ENCODE data around the gene ADAMTSL4.
A peak's percentile ranks its signal among the peaks of the same experiment; 100 is the strongest.

Gene ADAMTSL4

GRCh38 chr1:150511985-150512660 is 37.1 kb upstream of the ADAMTSL4 start:
- no peak for DNase-seq (ENCODE audit: low spot score)
- H3K27ac ChIP-seq: peak overlapping the region; percentile 89
- CTCF ChIA-PET: no interaction called here
- POLR2A ChIA-PET (ENCODE audit: low non-redundant PET): no interaction called here
- no peak for TF ChIP-seq CTCF (conservative IDR thresholded peaks at IDR 0.05; ENCODE audit: low read depth)

- POLR2A ChIA-PET (ENCODE audit: low non-redundant PET): no interaction called here
Measured at GRCh38 chr1:150512846-150513245, 36.4 kb upstream of the ADAMTSL4 start.

GRCh38 chr1:150513351-150513791 is 35.8 kb upstream of the ADAMTSL4 start:
- peak; percentile 62 for DNase-seq (ENCODE audit: low spot score)
- H3K27ac ChIP-seq: peak overlapping the region; percentile 89
- TF ChIP-seq CTCF (conservative IDR thresholded peaks at IDR 0.05; ENCODE audit: low read depth): no peak
- ChIA-PET CTCF (interaction anchor here (0.5 to 1.7 kb wide), 3 partner anchors 46 to 195 kb away, joined by 3 to 6 read pairs (median 4); no protein-coding TSS in a partner anchor), POLR2A (ENCODE audit: low non-redundant PET) (no interaction called here)

More at GRCh38 chr1:150512846-150513245, 36.4 kb upstream of the ADAMTSL4 start:
- H3K27ac ChIP-seq: peak overlapping the region; percentile 89
- CTCF ChIA-PET: no interaction called here
- TF ChIP-seq CTCF (conservative IDR thresholded peaks at IDR 0.05; ENCODE audit: low read depth): no peak
- DNase-seq (ENCODE audit: low spot score): no peak

- CTCF ChIA-PET: interaction anchor here (0.5 to 1.7 kb wide), 4 partner anchors 18 to 195 kb away, joined by 3 to 6 read pairs (median 4); no protein-coding TSS in a partner anchor
- no peak for DNase-seq (ENCODE audit: low spot score)
- TF ChIP-seq CTCF (conservative IDR thresholded peaks at IDR 0.05; ENCODE audit: low read depth): no peak
- POLR2A ChIA-PET (ENCODE audit: low non-redundant PET): no interaction called here
- H3K27ac ChIP-seq: peak overlapping the region; percentile 89
Measured at GRCh38 chr1:150514260-150514659, 34.9 kb upstream of the ADAMTSL4 start.

- ChIA-PET CTCF (interaction anchor here (0.5 to 1.7 kb wide), 6 partner anchors 18 to 95 kb away, joined by 3 to 8 read pairs (median 4); partner anchors contain the start of gene MCL1), POLR2A (ENCODE audit: low non-redundant PET) (interaction anchor here (0.5 to 0.6 kb wide), 2 partner anchors 18 to 53 kb away, joined by 3 read pairs; no protein-coding TSS in a partner anchor)
- peak overlapping the region; percentile 89 for H3K27ac ChIP-seq
- TF ChIP-seq CTCF (conservative IDR thresholded peaks at IDR 0.05; ENCODE audit: low read depth): no peak
- DNase-seq (ENCODE audit: low spot score): no peak
Measured at GRCh38 chr1:150514913-150515327, 34.3 kb upstream of the ADAMTSL4 start.

- ChIA-PET POLR2A (ENCODE audit: low non-redundant PET) (interaction anchor here (0.5 to 0.6 kb wide), 3 partner anchors 18 to 52 kb away, joined by 3 read pairs; no protein-coding TSS in a partner anchor), CTCF (interaction anchor here (0.6 to 1.6 kb wide), 2 partner anchors 17 to 64 kb away, joined by 3 to 8 read pairs; partner anchors contain the start of gene MCL1)
- peak; percentile 94 for DNase-seq (ENCODE audit: low spot score)
- H3K27ac ChIP-seq: peak within 1 kb of the TSS; percentile 89
- no peak for TF ChIP-seq CTCF (conservative IDR thresholded peaks at IDR 0.05; ENCODE audit: low read depth)
Measured at GRCh38 chr1:150515328-150516049, 33.7 kb upstream of the ADAMTSL4 start, which contains the start of gene FALEC. Gene FALEC, plus strand, starts transcription at chr1:150515752.

Data from RWPE1 (cell line).